HG02571 (cell line): ENCODE results near the gene FGGY.

ENCODE experiments used
- ATAC-seq: cut with Tn5 transposase; IDR thresholded peaks from one replicate; pipeline ENCODE4 v1.9.1; 2021; ENCODE audit warnings: mild to moderate bottlenecking, moderate library complexity; ENCODE audit not compliant: unreplicated experiment

Gene FGGY

DNA sequence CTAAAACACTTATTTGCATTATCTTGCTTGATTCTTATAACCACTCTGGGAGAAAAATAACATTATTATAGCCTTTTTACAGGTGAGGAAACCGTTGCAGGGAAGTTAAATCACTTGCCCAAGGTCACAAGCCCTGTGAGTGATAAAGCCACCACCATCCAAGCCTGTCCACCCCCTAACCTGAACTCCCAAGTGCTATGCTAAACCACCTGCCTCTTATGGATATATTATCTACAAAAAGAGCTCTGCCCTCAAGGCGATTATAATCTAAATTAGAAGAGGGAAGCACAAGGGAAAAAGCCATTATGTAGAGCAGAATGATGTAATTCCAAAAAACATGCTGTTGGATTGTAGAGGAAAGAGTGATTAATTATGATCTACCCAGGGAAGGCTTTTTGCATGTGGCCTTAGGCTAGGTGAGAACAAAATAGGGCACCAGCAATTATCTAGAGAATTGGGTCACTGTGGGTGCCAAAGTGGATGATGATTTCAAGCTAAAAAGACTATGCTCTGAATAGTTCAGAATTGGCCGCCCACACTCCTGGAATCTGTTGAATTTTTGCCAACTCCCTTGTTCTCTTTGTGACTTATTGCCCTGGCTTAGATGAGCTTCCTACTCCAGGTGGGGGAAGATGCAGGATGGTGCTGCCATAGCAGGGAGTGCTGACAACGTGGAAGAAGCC, 205.3 kb downstream of the FGGY start:
- no peak for ATAC-seq

DNA sequence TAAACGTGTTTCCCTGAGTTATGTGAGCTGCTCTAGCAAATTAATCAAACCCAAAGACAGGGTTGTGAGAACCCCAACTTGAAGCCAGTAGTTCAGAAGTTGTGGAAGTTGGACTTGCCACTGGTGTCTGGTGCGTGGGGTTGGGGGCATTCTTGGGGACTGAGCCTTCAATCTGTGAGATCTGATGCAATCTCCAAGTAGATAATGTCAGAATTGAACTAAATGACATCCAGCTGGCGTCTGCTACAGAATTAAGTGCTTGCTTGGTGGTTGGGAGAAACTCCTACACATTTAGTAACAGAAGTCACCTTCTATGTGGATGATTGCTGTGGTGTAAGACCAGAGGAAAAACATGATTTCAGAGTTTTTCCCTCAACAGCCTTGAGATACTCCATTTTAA, 207.4 kb downstream of the FGGY start:
- no peak for ATAC-seq

GRCh38 chr1:59505596-59506028, 208.7 kb downstream of the FGGY start:
- no peak for ATAC-seq

GRCh38 chr1:59506952-59507351, 210.1 kb downstream of the FGGY start:
- ATAC-seq = peak; percentile 78

DNA sequence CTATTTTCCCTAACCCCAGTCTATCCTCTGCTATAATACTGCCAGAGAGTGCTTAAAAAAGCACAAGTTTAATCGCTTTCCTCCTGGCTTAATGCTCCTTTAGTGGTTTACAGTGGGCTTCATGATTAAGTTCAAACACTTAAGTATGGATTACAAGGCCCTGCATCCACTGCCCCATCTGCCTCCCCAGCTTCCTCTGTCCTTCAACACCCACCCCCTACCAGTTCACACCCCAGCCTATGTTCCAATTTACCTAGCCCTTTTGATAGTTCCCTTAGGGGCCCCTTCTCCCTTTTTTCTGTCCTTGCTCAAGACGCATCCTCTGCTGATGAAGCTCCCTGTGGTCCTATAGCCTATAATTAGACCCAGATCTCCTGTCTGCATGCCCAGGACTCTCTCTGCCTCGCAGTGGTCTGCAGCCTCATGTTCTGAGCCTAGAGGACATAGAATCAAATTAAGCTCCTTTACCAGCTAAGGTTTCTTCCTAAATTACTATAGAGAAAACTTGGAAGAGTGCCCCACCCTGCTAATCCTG, 212.5 kb downstream of the FGGY start:
- no peak for ATAC-seq

DNA sequence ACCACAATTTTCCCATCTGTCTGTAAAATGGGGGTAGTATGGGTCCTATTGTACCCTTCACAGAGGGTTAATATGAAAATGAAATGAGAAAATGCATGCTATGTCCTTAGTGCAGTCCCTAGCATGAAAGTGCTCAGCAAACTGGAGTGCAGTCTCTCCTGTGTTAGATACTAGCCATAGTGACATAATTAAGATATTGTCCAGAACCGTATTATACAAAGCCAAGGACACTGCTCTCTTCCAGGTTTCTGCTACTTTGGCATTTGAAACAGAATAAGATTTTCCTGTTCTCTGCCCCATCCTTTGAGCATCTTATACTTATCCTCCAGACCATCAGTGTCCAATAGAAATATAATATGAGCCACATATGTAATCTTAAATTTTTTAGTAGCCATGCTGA, 213.4 kb downstream of the FGGY start:
- no peak for ATAC-seq

GRCh38 chr1:59511476-59512465, 214.9 kb downstream of the FGGY start:
- ATAC-seq = no peak

- no peak for ATAC-seq
Measured at GRCh38 chr1:59512702-59513101, 215.8 kb downstream of the FGGY start.

DNA sequence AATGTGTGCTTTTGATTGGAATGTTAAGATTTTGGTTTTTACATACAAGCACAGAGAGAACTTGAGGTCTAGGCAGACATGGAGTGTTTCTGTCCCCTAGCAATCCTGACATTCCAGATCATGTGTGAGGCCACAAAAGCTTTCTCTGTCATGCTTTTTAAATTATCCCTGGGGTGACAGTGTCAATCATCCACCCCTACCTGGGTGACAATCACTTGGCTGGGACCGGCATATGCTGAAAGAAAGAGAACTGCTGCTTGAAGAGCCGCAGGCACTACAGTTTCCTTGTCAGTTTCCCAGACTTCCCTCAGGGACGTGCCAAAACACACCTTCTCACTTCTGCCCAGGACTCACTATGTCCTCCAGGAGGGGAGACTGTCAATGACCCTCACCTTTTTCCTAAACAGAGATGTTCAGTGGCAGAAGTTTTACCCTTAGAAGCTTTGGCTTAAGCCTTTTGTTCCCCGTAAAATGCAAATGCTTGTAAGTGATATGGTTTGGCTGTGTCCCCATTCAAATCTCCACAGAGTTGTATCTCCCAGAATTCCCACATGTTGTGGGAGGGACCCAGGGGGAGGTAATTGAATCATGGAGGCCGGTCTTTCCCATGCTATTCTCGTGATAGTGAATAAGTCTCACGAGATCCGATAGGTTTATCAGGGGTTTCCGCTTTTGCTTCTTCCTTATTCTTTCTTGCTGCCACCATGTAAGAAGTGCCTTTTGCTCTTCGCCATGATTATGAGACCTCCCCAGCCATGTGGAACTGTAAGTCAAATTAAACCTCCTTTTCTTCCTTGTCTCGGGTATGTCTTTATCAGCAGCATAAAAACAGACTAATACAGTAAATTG, 217.4 kb downstream of the FGGY start:
- no peak for ATAC-seq

DNA sequence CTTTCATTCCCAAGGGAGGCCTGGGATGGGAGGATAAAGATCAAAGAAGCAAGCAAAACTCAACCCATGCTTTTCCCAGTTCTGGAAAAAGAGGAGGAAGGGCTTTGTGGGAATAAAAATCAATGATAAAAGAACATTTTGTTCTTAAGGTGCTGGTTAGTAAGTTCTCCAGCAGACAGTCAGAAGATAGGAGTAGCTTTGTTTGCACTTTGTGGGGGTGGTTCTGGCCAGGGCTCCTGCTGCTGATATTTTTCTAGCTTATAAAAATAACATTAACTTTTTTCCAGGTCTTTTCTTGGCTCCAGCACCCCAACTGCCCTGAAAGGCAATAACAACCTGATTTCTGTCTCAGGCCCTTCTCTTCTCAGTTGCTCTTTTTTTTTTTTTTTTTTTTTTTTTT, 220.0 kb downstream of the FGGY start:
- no peak for ATAC-seq

DNA sequence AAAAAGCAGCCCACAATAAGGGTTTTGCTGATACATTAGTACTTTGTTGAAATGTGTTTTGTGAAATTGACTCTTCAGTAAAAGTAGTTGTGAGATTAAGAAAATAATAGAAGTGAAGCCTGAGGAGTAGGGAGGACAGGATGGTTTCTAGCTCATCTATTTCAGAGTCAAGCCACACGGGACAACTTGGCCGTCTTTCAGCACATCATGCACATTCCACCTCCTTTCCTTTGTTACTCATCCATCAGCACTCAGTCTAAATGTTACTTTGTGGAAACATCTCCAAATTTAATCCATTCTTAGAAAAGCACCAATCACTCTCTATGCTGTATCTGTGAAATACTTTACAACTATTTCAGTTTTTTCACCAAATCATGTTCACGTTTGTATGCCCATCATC, 223.3 kb downstream of the FGGY start:
- ATAC-seq = no peak

- ATAC-seq = no peak
Measured at GRCh38 chr1:59520827-59521418, 224.0 kb downstream of the FGGY start.

DNA sequence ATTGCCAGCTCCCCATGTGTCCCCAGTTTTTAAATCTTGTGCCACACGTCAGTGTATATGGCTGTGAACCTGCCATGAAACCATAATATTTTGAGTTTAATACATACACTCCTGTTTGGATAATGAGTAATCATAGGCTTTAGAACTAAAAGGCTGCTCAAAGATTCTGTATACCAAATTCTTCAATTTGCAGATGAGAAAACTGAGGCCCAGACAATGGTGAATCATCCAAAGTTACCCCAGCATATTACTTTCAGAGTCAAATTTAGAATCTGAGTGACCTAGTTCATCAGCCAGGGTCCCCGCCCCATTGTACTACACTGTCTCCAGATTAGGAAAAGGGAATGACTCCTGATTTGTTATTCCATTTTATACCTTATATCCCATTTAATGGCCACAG, 224.6 kb downstream of the FGGY start:
- ATAC-seq = no peak

DNA sequence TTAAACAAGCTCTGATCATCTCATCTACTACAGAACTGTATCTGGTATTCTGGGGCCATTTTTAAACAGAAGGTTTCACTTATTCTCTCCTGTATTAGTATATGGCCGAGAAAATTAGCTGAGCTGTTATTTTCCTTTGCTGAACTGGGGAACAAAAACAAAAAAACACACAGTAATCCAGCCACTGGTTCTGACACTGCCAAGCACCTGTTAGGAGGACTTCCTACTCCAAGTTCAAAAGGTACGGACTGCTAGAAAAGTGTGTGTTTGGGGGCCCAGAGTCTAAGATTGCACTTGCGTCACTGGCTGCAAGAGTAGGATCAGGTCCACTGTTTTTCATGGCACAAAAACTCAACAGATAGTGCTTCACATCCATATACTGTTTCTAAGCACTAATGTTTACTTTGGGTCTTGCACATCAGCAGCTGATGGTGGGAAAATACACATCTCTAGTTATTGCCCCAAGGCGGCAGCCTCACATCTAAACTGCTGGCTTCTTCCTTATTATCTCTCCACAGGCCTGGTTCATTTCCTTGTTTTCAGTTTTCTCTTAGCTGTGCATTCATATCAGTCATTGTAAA, 226.1 kb downstream of the FGGY start:
- no peak for ATAC-seq

- ATAC-seq = no peak
Measured at GRCh38 chr1:59523745-59524450, 227.0 kb downstream of the FGGY start.

DNA sequence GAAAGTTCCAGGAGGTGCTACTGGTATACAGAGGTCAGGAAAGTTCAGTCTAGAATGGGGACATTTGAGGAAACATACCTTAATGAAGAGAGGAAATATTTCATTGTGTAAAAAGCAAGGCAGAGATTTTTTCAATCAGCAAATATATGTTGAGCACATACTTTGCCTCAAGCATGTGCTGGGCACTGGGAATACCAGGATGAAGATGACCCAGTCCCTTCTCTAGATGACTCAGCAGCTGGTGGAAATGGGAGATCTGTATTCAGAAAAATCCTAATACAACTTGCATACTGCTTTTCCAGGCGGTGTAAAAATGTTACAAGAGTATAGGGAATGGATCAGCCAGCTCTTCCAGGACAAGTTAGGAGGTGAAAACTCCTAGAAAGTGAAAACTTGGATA, 229.3 kb downstream of the FGGY start:
- no peak for ATAC-seq

DNA sequence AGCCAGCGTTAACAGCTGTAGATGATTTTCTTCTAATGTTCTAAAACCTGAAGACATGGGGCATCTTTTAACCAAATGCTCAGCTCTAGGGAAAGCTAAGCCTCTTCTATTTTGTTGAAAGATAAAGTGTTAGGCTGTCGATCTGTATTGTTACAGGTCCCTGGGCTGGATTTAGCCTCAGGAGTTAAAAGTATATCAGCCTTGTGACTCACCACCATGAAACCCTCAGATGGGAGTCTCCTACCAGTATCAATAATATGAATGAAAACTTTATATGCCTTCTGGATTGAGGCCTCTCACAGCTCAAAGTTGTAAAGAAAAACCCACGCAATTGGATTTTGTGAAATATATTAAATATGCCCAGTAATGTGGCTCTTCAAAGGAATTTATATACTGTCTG, 231.6 kb downstream of the FGGY start:
- no peak for ATAC-seq

- no peak for ATAC-seq
Measured at GRCh38 chr1:59528900-59529299, 232.0 kb downstream of the FGGY start.

DNA sequence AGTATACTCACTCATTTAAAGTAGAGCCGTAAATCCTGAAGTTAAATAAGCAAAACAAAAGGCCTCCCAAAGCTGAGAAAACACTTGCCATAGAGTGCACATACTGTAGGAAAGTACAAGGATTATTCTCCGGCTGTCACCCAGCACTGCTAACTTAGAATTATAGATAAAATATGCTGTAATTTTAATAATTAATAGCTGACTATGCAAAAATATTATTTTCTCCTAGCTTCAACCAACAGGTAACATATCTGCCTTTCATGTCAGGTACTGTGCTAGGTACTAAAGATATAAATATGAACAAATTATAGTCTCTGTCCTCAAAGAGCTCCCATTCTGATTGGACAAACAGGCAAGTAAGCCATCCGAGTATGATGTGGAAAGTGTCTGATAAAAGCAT, 233.2 kb downstream of the FGGY start:
- ATAC-seq = no peak

DNA sequence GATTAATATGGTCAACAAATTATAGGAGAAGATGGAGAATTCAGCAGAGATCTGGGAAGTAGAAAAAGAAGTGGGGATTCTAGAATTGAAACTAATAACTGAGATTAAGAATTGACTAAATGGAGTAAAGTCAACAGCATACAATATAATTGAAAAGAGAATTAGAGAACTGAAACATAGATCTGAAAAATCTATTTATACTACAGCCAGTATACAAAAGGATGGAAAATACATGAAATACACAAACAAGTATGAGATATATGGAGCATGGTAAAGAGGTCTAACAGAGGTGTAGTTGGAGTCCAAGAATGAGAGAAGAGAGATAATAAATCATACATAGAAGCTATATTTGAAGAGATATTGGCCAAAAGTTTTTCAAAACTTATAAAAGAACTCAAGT, 235.2 kb downstream of the FGGY start:
- ATAC-seq = no peak
